Fibroblast of skin of left quadriceps (primary cell): ENCODE measurements around the gene PRAMEF6.
"Not testable (repeated sequence)": the region's sequence is repeated elsewhere in the genome, so short reads cannot be mapped to it uniquely, and the experiment has no call there.

ENCODE experiments used
- DNase-seq, 2 experiments: peaks; one replicate each; pipeline ENCODE4 v3.0.0-alpha.2; 2013; ENCODE audit warnings: low read depth in 2 of 2

Gene PRAMEF6

DNA sequence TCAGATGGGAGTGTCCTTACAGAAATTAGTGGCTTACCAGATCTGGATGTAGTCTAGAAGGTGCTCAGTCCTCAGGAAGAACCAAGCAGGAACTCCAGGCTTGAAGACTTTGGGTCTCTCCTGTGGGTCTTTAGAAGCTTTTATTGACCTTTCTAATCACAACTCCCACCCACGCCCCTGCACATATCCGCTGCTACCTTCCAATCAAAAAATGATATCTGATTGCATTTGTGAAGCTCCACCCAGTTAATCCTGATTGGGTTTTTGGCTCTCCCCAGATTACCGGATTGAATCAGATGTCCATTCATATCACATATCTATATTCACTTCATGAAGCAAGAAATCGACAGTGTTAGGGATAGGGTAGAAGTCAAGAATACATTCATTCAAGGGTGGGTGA lies at the start of gene PRAMEF6:
TSS of gene PRAMEF6 (minus strand) at position 101 of the 400 bp plus-strand sequence. CDS start 5,062 bp downstream, outside the sequence.
- DNase-seq, result not testable (repeated sequence)

DNA sequence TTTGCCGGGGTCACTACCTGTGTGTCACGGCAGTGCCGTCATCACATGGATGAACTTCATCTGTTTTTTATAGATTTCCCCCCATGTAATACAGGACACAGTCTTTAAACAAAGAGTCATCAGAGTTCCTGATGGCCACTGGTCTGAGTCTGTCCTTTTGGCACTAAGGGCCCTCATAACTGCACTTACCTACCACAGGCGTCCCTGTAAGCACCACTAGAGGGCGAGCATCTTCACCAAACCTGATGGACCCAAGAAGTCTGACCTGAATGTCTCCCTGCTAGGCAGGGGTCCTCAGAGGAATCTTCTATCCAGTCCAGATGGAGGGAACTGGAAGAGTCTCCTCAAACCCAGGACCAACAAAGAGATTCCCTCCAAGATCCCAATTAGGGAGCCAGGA lies 23.0 kb downstream of the PRAMEF6 start:
- DNase-seq, result not testable (repeated sequence)

DNA sequence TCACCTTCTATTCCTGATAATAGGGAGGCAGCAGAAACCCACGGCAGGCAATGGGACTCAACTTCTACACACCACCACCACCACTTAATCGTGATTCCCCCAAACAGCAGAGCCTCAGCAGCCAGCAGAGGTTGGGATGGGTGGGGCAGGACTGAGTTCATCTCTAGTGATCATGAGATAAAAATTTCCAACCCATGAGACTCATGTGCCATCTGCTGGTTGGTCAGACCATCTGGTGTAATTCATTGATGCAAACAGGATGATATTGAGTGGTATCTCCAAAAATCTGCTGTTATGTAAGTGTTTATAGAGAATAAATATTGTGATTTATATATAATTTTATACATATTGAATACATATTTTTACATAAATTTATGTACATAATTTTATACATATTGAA lies 25.6 kb downstream of the PRAMEF6 start:
- DNase-seq, result not testable (repeated sequence)

DNA sequence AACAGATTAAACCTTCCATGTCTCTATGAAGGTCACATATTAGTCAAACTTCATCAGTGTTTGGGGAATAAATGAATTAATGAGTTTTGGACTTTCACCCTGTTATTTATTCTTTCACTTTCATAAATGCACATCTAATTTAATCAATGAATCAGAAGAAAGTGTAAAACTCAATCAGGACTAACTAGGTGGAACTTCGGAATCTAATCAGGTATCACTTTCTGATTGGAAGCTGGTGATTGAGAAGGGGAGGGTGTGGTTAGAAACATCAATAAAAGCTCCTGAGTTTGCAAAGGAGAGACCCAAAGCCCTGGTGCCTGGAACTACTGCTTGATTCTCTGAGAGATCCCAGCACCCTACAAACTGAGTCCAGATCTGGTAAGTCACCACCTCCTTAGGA lies 31.1 kb downstream of the PRAMEF6 start, which contains the start of gene PRAMEF7:
TSS of gene PRAMEF7 (plus strand) at position 301 of the 400 bp plus-strand sequence. CDS start 1,083 bp downstream, outside the sequence.
- DNase-seq, result not testable (repeated sequence)

DNA sequence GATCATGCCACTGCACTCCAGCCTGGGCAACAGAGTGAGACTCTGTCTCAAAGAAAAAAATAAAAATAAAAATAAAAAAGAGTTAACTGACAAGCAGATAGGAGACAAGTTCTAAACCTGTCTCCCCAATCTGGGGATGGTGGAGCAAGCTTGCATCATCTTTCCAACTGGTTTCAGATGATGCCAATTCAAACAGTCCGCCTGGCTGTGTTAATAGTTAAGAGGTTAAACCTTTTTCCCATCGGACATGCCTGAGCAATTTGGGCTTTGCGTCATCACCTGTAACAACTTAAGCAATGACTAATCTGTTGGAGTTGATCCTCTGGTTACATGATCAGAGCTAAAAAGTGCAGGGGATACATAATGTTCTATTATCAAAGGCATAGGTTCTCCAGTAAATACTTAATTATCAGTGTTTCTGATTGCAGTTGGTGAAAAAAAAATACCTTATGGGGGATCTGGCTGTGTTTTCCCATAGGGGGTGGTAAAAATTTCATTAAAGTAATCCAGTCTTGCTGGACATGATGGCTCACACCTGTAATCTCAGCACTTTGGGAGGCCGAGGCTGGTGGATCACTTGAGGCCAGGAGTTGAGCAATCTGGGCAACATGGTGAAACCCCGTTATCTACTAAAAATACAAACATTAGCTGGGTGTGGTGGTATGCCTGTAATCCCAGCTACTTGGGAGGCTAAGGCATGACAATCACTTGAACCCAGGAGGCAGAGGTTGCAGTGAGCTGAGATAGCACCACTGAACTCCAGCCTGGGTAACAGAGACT lies 43.4 kb downstream of the PRAMEF6 start:
- DNase-seq, result not testable (repeated sequence)

DNA sequence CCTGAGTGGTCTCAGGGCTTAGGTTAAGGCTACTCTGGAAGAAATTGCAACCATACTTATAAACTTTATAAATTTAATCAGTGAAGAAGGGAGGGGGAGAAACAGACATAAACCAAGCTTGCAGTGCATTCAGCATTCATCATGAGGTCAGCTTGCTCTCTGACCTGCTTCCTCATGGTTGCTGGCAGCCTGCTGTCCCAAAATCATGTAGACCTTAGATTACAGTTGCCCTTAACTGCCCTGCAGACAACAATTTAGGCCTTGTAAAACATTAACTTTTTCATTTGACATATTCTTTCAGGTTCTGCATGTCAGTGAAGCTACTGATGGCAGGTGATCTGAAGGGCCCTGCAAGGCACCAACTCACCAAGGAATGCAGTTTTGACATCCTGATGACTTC lies 48.2 kb downstream of the PRAMEF6 start:
- not testable (repeated sequence) for DNase-seq

DNA sequence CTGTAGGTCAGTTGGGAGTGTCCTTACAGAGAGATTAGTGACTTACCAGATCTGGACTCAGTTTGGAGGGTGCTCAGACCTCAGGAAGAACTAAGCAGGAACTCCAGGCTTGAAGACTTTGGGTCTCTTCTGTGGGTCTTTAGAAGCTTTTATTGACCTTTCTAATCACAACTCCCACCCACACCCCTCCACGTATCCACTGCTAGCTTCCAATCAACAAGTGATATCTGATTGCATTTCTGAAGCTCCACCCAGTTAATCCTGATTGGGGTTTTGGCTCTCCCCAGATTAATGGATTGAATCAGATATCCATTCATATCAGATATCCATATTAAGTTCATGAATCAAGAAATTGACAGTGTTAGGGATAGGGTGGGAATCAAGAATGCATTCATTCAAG lies 49.2 kb downstream of the PRAMEF6 start, which contains the start of gene PRAMEF10:
TSS of gene PRAMEF10 (minus strand) at position 101 of the 400 bp plus-strand sequence. CDS start 2,423 bp downstream, outside the sequence.
- not testable (repeated sequence) for DNase-seq
